Heart left ventricle (tissue), 13 donors: ENCODE data around the gene SLC22A24.

Experiments used
- POLR2A ChIP-seq, 2 donors: fragments of 450-650 bp; IDR thresholded peaks; one replicate each; pipeline ENCODE4 v1.6.1; 2017; ENCODE audit warnings: antibody characterized with exemption in 2 of 2, mild to moderate bottlenecking in 2 of 2, moderate library complexity in 2 of 2
- TF ChIP-seq, protein P1 (sequence below), 12 donors: fragments of 200-600 bp; sonication (generic) in 4 of 12; IDR thresholded peaks; one replicate each; pipeline versions ENCODE4 v1.5.0 to v1.8.0; 2018 to 2022; ENCODE audit warnings: antibody characterized with exemption in 12 of 12, mild to moderate bottlenecking in 5 of 12
- donor health status: ischemic (EF 13 %, LVEDD 7.1; RV severe dilation, severe dysfunction).
- donor health status: DM: no; HTN: yes; CAD: no.
- donor health status: DM: no; HTN: no; CAD: no.
- donor health status: ischemic (EF 25% LVEDD 6.9; RV normal size, moderate dysfunction).
- donor health status: ischemic (EF 25% LVEDD 5.7; RV mildly dilated, moderate dysfunction).
- donor health status: ischemic (EF 35%, LVEDD 5.7; RV mildly dilated, moderate dysfunction).
- donor health status: nonischemic (EF 11% LVEDD 7.7; RV severe dilation, severe dysfunction).
- donor health status: DM: yes; HTN: yes; CAD: no.
- donor health status: PGD.
- donor health status: ischemic (EF 29% LVEDD 5.4; RV normal size, mild dysfunction).
- donor health status: nonischemic (EF 23%, LVEDD 6.1; RV moderate dilation, normal function).

DNA sequence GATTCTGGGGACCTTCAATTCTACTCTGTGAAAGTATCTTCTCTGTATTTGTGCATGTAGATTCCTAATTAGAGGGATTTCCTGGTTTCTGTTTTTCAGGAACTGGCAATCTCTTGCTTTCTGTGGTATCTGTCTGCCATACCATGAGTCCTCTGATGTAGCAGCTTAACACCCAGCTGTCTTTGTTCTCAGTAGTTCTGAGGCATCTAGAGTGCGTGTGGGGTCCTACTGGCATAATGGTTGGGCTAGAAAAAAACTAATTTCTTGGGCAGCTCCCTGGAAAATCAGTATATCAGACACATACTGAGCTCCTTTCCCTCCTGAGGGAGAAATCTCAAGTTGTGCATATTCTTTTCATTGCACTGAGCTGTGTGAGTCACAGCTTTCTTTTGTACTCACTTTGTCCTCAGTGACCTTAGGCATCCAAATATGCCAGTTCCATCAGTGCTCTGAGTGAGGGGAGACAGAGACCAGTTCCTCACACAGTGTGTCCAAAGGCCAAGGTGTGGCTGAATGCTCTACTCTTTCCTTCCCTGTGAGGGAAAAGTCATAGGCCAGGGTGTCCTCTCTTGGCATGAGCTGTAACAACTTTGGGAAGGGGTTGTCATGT lies 35.5 kb upstream of the SLC22A24 start:
- TF ChIP-seq POLR2A (IDR thresholded peaks at IDR 0.05): no peak
- TF ChIP-seq, protein P1, sequence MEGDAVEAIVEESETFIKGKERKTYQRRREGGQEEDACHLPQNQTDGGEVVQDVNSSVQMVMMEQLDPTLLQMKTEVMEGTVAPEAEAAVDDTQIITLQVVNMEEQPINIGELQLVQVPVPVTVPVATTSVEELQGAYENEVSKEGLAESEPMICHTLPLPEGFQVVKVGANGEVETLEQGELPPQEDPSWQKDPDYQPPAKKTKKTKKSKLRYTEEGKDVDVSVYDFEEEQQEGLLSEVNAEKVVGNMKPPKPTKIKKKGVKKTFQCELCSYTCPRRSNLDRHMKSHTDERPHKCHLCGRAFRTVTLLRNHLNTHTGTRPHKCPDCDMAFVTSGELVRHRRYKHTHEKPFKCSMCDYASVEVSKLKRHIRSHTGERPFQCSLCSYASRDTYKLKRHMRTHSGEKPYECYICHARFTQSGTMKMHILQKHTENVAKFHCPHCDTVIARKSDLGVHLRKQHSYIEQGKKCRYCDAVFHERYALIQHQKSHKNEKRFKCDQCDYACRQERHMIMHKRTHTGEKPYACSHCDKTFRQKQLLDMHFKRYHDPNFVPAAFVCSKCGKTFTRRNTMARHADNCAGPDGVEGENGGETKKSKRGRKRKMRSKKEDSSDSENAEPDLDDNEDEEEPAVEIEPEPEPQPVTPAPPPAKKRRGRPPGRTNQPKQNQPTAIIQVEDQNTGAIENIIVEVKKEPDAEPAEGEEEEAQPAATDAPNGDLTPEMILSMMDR (IDR thresholded peaks at IDR 0.05): no peak
